AG08395 (cell line): ENCODE results near the gene CLEC18C.
"Not testable (repeated sequence)": the region's sequence is repeated elsewhere in the genome, so short reads cannot be mapped to it uniquely, and the experiment has no call there.

Experiments
- DNase-seq: peaks from one replicate; pipeline ENCODE4 v3.0.0; 2012; ENCODE audit warnings: mixed read lengths, low spot score

Gene CLEC18C

GRCh38 chr16:70173212-70173837 lies at the start of gene CLEC18C:
Gene CLEC18C (plus strand): TSS chr16:70173787. CDS start chr16:70174279, 492 bp downstream.
- DNase-seq, result not testable (repeated sequence)

DNA sequence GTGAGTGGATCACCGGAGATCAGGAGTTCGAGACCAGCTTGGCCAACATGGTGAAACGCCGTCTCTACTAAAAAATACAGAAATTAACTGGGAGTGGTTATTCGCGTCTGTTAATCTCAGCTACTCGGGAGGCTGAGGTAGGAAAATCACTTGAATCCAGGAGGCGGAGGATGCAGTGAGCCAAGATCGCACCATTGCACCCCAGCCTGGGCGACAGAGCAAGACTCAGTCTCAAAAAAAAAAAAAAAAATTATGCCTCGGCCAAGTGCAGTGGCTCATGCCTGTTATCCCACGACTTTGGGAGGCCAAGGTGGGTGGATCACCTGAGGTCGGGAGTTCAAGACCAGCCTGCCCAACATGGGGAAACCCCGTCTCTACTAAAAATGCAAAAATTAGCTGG lies 49.8 kb upstream of the CLEC18C start:
- DNase-seq, result not testable (repeated sequence)

DNA sequence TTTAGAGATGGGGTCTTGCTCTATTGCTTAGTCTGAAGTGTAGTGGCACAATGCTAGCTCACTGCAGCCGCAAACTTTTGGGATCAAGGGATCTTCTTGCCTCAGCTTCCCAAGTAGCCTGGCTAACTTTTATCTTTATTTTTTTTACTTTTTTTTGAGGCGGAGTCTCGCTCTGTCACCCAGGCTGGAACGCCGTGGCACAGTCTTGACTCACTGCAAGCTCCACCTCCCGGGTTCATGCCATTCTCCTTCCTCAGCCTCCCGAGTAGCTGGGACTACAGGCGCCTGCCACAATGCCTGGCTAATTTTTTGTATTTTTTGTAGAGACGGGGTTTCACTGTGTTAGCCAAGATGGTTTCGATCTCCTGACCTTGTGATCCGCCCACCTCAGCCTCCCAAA lies 47.4 kb upstream of the CLEC18C start:
- not testable (repeated sequence) for DNase-seq

DNA sequence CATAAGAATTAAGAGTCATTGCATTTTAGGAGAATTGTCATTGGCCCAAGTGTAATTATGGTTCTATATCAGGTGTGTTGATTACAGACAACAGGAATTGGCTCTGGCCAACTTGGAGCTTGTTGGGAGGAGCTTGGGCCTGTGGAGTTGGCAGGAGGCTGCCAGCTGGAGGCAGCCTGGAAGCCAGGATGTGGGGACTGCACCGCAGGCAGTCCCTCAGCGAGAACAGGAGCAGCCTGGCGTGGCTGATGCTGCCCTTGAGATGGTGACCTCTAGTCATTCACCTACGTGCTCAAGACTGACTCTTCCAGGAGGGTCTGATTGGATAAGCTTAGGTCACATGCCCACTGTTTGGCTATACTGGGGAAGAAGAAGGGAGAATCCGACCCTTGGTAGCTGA lies 45.9 kb upstream of the CLEC18C start:
- not testable (repeated sequence) for DNase-seq

- not testable (repeated sequence) for DNase-seq
Observed at GRCh38 chr16:70128844-70129243, 44.7 kb upstream of the CLEC18C start.

DNA sequence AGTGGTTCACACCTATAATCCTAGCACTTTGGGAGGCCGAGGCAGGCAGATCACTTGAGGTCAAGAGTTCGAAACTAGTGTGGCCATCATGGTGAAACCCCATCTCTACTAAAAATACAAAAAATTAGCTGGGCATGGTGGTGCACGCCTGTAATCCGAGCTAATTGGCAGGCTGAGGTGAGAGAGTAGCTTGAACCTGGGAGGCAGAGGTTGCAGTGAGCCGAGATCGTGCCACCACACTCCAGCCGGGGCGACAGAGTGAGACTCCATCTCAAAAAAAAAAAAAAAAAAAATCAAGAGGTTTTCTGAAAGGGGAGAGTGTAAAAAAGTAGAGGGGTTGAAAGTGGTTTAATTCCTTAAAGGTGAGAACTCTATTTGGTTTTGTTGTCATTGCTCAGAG lies 37.8 kb upstream of the CLEC18C start:
- not testable (repeated sequence) for DNase-seq

GRCh38 chr16:70136595-70136994 lies 37.0 kb upstream of the CLEC18C start:
- not testable (repeated sequence) for DNase-seq

DNA sequence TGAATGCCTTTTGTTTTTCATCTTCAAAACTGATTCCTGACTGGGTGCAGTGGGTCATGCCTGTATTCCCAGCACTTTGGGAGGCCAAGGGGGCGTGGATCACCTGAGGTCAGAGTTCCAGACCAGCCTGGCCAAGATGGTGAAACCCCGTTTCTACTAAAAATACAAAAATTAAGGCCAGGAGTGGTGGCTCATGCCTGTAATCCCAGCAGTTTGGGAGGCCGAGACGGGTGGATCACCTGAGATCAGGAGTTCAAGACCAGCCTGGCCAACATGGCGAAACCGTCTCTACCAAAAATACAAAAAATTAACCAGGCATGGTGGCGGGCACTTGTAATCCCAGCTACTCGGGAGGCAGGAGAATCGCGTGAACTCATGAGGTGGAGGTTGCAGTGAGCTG lies 30.8 kb upstream of the CLEC18C start:
- not testable (repeated sequence) for DNase-seq

DNA sequence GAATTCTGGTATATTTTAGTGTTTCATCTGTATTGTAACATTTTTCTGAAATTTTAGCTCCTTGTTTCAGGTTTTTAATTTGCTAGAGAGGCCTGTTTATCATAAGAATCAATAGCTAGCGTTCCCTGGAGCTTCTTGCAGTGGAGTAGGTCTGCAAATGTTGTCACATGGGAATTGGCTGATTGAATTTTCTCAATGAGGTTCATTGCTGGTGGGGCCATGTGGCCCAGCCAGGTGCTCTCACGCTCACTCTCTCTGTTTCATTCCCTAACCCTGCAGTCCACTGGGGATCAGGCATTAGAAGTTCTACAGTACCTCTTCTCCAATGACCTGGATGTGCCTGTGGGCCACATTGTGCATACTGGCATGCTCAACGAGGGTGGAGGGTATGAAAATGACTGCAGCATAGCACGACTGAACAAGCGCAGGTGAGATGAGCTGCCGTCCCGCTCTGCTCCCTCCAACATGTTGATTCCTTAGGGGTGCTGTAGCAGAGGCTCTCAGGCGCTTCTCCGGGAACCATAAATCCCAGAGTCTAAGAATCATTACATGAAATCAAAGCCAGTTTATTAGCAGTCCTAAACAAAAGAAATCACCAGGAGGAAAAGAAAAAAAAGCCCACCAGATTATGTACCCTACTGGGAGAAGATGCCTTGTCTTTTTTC lies 30.2 kb upstream of the CLEC18C start:
- not testable (repeated sequence) for DNase-seq

DNA sequence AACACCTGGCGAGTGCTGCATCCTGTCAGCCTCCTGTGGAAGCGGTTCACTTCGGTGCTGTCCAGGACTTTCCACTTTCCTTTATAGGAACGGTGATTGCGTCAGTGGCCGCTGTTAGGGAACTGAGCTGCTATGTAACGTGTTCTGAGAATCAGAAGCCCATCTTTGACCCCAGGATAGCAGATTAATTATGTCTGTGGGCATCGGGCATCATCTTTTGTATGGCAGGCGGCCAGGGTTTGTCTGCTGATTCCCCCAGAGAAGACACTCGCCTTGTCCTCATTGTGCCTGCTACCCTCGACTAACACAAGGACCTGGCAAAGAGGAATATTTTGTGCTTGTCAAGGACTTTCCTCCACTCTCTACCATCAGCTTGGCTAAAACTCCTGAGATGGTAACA lies 25.7 kb upstream of the CLEC18C start:
- DNase-seq, result not testable (repeated sequence)

- not testable (repeated sequence) for DNase-seq
Observed at GRCh38 chr16:70148453-70148852, 25.1 kb upstream of the CLEC18C start.

DNA sequence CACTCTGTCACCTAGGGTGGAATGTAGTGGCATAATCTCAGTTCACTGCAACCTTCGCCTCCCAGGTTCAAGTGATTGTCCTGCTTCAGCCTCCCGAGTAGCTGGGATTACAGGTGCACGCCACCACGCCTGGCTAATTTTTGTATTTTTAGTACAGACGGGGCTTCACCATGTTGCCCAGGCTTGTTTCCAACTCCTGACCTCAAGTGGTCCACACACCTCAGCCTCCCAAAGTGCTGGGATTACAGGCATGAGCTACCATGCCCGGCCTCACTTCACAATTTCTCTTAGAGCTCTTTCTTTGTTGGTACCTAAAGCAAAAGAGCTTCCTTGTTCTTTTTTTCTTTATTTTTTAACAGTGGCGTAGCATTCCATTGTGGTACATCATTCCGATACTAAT lies 24.3 kb upstream of the CLEC18C start:
- not testable (repeated sequence) for DNase-seq

DNA sequence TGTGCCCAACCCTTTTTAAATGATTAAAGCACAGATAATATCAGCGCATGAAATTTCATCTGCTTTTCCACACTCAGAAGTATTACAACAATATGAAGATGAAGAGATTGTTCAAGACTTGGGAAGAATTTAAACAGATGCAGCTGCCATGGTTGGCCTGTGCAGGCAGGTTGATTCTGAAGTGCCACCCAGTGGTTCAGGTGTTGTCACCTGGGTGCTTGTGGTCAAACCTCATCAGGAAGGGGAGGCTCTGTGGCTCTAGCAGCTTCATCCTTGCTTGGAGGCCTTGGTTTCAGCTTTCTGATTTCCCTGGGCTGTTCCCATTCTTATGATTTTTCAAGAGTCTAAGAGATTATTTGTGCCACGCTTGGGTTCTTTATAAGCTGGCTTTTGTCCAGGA lies 22.2 kb upstream of the CLEC18C start:
- peak; percentile 2 for DNase-seq

DNA sequence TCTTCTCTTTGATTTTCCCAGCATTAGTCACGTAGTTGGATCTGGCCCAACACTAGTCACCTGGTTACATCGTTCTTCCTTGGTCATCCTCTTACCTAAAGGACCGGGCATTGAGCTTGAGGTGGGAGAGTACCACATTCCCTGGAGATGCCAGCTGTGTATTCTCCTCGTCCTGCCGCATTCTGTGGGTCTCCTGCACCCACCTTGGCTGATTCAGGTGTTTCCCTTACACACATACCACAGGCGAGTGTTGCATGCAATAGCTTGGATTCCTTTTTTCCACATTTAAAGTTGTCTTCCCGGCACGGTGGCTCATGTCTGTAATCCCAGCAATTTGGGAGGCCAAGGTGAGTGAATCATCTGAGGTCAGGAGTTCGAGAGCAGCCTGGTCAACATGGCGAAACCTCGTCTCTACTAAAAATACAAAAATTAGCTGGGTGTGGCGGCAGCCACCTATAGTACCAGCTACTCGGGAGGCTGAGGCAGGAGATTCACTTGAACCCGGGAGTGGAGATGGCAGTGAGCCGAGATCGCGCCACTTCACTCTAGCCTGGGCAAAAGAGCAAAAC lies 21.6 kb upstream of the CLEC18C start:
- peak; percentile 1 for DNase-seq

DNA sequence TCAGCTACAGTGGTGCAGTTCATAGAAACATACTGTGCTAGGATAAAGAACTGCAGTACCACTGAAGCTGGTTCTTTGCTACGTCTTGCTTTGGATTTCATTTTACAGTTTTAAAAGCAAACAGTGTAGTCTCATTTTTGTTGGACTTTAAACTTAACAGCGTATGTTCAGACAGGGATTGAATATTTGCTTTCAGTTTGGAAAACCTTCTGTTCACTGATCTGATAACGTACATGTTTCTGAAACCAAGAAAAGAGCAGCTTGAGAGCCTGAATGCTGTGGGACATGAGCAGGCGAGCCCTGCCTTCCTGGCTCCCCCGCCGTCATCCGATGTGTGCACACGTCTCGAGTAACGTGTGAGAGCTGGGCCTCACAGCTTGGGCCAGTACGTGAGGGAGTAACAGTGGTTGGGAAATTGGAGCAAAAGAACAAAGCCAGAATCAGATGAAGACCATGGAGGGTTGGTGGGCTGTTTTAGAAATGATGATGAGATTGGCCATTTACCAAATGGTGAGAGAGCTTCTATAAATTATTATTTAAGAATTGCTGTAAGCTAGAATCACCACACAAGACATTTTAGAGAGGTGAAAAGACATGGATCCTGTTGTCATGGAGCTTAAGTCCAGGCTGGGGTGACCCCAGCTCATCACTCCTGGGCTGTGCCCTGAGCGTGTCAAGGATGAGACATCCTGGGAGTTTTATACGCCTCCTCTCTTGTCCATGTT lies 20.8 kb upstream of the CLEC18C start:
- peak; percentile 2 for DNase-seq

DNA sequence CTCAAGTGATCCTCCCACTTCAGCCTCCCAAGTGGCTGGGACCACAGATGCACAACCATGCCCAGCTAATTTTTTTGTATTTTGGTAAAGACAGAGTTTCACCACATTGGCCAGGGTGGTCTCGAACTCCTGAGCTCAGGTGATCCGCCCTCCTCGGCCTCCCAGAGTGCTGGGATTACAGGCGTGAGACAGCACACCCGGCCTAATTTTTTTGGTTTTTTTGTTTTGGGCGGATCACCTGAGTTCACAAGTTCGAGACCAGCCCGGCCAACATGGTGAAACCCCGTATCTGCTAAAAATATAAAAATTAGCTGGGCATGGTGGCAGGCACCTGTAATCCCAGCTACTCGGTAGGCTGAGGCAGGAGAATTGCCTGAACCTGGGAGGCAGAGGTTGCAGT lies 18.9 kb upstream of the CLEC18C start:
- not testable (repeated sequence) for DNase-seq

DNA sequence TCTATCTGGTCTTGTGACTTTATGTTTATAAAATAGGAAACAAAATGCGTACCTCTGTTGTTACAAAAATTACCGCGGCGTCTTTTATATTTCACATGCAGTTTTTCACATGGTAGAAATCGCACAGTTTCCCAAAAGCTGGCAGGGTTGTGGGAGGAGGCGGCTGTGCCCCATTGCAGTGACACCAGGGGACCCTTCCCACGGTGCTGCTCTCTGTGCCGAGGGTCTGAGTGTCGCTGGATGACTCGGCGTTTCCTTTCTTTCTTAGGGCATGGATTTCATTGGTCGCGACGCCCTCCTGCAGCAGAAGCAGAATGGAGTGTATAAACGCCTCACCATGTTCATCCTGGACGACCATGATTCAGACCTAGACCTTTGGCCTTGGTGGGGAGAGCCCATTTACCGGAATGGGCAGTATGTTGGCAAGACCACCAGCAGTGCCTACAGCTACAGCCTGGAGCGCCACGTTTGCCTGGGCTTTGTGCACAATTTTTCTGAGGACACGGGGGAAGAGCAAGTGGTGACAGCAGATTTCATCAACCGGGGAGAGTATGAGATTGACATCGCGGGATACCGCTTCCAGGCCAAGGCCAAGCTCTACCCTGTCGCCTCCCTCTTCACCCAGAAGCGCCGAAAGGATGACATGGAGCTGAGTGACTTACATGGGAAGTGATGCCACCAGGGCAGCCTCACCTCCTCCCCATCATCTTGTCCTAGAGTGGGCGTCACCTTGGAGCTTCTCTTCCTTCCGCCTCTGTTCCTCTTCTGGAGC lies 17.2 kb upstream of the CLEC18C start:
- peak; percentile 2 for DNase-seq

DNA sequence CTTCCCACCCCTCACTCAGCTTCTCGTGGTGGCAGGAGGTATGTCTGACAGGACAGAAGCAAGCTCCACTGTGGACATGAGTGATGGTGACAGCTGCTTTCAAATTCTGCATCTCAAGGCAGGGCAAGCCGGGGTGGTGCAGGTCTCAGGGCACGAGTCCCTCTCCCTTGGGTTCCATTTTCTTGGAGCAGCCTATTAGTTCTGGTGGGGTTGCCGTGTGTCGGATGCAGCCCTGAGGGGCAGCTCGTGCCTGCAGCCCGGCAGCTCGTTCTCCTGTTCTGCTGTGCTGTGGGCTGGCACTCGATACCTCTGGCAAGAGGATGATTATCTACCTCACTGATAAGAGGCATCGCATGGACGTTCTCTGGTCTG lies 16.5 kb upstream of the CLEC18C start:
- no peak for DNase-seq

- DNase-seq, result no peak
Observed at GRCh38 chr16:70157477-70158260, 15.9 kb upstream of the CLEC18C start.

DNA sequence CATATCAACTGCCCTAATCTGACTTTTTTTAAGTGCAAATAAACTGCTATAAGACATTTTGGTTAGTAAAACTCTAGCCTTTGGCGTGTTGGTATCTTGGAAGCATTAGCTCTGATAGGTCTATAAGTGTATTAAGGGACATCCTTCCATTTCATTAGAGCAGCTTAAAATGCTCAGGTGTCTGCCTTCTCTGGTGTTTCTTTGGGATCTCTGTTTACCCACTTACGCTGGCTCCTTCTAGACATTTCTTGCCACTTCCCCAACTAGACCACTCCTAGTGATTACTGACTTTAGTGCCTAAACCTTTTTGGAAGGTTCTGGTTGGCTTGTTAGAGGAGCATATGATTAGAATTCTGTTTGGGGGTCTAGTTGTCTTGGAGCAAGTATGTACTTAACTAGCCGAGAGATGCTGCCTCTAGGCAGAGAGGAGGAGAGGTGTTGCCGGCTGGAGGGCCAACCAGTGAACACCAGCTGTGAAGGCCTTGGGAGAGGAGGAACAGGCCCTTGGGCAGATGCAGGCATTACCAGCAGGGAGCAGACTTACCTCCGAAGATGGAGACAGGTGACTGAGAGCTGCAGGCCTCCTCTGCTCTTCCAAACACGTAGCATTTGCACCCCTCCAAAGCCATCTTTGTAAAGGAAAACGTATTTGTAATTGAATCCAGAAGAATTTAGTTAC lies 15.2 kb upstream of the CLEC18C start:
- DNase-seq, result peak; percentile 1
